ENCODE results near the gene ZSWIM4.
"Not testable (repeated sequence)": the region's sequence is repeated elsewhere in the genome, so short reads cannot be mapped to it uniquely, and the experiment has no call there.

Gene ZSWIM4

DNA sequence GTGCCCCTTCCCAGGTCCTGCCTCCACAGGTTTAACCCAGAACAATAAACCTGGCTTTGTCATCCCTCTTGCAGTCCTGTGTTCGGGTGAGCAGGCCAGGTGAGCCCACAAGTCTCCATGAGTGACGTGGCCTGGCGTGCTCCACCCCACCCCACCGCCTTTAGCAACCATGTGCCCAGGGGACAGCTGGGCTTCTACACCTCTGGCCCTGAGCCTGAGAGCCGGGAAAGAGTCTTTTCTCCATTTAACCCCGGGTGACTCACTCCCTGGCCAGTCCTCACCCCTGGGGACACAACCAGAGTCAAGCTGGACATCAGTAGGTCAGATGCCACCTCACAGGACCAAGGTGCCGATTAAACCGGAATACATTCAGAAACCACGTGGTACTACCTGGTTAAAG is 16.8 kb upstream of the ZSWIM4 start:
- in situ Hi-C loops (cut with HindIII; ENCODE audit: low sequenced_read_pairs), result no loop called here

DNA sequence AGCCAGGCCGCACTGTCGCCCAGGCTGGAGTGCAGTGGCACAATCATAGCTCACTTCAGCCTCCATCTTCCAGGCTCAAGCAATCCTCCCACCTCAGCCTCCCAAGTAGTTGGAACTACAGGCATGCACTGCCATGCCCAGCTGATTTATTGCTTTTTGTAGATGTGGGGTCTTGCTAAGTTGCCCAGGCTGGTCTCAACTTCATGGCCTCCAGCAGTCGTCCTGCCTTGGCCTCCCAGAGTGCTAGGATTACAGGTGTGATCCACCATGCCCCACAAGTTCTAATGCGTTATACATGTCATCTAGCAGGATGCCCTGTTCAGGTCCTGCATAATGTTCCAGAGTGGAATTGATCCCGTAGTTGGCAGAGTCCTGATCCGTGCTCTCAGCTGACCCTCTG is 16.4 kb upstream of the ZSWIM4 start:
- in situ Hi-C loops (cut with HindIII; ENCODE audit: low sequenced_read_pairs), result no loop called here

DNA sequence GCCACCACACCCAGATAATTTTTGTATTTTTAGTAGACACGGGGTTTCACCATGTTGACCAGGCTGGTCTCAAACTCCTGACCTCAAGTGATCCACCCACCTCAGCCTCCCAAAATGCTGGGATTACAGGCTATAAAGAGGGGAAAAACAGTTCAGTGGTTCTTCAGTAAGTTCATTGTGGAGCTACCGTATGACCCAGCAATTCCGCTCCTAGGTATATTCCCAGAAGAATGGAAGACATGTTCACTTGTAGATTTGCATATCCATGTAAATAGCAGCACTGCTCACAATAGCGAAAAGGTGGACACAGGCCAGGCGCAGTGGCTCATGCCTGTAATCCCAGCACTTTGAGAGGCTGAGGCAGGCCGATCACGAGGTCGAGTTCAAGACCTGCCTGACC is 15.4 kb upstream of the ZSWIM4 start:
- in situ Hi-C loops (cut with HindIII; ENCODE audit: low sequenced_read_pairs), result not testable (repeated sequence)

DNA sequence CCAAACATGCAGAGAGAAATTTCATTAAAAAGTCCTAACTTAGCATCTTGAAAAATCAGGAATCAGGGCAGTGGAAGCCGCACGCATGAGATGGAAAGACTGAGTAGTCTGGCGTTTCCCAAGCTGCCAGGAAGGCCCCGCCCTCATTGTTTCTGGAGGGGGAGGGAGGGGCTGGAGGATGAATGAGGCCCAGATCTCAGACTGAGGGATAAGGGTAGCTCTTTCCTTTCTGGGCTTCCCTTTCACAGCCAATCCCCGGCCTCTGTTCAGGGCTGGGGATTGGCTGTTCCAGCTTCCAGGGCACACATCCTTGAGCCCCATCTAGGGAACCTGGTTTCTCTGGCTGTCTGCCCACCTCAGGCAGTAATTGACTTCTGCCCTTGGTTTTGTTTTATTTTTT is 13.7 kb upstream of the ZSWIM4 start:
- in situ Hi-C loops (cut with HindIII; ENCODE audit: low sequenced_read_pairs), result no loop called here

DNA sequence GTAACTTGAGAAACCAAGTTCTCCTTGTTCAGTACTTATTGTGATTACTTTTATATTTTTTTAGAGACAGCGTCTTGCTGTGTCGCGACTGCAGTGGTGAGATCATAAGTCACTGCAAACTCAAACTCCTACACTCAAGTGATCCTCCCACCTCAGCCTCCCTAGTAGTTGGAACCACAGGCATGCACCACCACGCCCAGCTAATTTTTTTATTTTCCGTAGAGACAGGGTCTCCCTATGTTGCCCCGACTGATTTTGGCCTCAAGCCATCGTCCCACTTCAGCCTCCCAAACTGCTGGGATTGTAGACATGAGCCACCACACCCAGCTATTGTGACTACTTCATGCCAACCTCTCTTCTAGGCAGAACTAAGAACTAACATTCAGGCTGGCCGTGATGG is 12.7 kb upstream of the ZSWIM4 start:
- in situ Hi-C loops (cut with HindIII; ENCODE audit: low sequenced_read_pairs), result no loop called here

DNA sequence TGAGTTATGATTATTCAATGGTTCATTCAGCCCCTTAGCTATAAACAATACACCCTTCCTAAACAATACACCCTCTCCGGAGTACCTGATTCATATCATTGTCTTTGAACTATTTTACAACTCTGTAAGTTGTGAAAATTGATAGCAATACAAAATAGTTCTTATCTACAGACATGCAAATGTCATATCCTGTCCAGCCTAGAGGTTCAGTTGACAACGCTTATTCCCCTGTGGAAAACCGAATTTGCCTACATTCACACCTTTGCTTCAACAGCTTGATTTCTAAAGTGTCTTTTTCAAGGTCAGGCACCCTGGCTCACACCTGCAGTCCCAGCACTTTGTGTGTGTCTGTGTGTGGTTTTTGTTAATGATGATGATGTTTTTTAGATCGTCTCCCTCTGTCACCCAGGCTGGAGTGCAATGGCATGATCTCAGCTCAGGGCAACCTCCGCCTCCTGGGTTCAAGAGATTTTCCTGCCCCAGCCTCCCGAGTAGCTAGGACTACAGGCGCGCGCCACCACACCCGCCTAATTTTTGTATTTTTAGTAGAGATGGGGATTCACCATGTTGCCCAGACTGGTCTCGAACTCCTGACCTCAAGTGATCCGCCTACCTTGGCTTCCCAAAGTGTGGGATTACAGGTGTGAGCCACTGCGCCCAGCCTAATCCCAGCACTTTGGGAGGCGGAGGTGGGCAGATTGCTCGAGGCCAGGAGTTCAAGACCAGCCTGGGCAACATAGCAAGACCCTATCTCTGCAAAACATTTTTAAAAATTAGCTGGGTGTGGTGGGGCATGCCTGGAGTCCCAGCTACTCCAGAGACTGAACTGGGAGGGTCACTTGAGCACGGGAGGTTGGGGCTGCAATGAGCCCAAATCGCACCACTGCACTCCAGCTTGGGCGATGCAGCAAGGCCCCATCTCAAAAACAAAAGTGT is 11.4 kb upstream of the ZSWIM4 start:
- in situ Hi-C loops (cut with HindIII; ENCODE audit: low sequenced_read_pairs), result no loop called here

DNA sequence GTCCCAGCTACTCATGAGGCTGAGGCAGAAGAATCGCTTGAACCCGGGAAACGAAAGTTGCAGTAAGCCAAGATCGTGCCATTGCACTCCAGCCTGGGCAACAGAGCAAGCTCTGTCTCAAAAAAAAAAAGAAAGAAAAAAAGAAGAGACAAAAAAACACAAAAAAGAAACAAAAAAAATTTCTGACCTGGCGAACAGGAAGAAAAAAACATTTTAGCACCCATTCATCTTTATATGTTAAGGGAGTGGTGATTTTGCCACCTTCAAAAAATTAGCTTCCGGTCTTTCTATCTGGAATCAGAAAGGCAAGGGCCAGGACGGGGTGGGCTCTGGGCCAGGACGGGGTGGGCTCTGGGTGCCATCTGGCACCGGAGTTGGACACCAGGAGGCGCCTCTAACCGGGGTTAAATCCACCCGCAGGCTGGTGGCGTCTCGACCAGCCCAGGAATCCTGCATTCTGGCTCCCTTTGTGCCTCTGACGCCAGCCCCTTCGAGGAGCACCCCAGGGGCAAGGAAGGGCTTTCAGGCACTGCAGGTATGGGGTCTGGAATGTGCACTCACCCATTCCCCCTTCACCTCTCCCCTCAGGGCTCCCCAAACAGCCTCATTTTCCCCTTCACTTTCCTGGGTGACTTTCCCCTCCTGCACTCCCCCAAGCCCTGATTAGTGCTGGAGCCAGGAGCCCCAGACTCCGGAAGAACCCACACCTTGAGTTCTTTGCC is 10.4 kb upstream of the ZSWIM4 start:
- in situ Hi-C loops (cut with HindIII; ENCODE audit: low sequenced_read_pairs), result no loop called here

DNA sequence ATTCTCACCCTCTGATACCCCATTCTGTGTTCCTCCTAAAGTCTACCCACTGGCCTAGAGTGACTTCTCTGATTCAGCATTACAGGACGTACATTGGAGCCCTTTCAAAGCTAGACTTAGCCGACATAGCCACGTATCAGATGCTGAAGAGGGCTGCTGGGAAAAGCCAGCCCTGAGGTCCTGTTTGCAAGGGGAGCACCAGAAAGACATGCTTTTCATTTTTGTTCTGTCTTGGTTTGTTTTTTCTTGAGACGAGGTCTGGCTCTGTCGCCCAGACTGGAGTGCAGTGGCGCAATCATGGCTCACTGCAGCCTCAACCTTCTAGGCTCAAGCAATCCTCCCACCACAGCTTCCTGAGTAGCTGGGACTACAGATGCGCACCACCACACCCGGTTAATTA is 6.3 kb upstream of the ZSWIM4 start:
- in situ Hi-C loops (cut with HindIII; ENCODE audit: low sequenced_read_pairs), result no loop called here

DNA sequence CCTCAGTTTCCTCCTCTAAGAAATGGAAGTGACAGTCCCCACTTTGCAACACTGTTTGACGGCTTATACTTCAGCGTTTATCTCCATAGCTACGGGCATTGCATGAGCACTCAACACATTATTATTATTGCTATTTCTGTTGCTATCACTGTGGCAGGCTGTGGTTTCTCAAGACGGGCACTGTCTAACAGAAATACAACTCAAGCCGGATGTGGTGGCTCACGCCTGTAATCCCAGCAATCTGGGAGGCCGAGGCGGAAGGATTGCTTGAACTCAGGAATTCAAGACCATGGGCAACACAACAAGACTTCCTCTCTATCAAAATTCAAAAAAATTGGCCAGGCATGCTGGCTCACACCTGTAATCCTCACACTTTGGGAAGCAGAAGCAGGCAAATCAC is 4.9 kb upstream of the ZSWIM4 start:
- in situ Hi-C loops (cut with HindIII; ENCODE audit: low sequenced_read_pairs), result no loop called here

DNA sequence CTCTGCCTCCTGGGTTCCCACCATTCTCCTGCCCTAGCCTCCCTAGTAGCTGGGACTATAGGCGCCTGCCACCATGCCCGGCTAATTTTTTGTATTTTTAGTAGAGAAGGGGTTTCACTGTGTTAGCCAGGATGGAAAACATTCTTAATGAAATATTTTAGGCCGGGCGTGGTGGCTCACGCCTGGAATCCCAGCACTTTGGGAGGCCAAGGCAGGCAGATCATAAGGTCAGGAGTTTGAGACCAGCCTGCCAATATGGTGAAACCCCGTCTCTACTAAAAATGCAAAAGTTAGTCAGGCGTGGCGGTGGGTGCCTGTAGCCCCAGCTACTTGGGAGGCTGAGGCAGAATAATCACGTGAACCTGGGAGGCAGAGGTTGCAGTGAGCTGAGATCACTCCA is 1.9 kb upstream of the ZSWIM4 start:
- in situ Hi-C loops (cut with HindIII; ENCODE audit: low sequenced_read_pairs), result not testable (repeated sequence)

DNA sequence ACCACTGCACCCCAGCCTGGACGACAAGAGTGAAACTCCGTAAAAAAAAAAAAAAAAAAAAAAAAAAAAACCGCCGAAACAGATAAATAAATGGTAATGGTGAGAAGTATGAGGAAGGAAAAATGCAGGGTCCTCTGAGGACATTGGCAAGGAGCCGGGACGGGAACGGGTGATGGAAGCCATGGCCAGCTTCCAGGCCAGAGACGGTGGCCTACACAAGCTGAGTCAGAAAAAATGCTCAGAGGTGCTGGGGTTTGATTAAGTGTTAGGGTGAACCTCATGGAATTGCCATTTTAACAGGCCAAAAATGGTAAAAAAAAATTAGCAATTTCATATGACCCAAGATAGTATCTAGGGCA is 866 bp upstream of the ZSWIM4 start:
- in situ Hi-C loops (cut with HindIII; ENCODE audit: low sequenced_read_pairs), result no loop called here

DNA sequence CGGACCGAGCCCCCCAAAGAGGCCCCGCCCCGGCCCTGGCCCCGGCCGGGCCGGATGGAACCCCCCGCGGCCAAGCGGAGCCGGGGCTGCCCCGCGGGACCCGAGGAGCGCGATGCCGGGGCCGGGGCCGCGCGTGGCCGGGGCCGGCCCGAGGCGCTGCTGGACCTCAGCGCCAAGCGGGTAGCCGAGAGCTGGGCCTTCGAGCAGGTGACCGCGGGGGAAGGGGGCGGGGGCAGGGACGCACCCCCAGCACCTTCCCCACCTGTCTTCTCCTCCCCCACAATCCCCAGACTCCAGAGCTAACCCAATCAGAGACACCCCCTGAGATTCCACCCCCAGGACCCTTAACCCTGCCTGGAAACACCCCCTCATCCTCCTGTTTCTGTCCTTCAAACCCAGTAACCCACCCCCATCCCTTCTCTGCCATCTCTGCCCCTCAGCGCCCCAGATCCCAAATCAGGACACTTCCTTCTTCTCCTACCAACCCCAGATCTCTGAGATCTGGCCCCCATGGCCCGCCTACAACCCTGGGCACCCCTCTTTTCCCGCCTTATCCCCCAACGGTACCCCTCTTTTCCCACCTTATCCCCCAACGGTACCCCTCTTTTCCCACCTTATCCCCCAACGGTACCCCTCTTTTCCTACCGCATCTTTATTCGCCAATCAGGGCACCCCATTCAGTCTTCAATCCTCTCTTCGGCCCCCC is 505 bp downstream of the ZSWIM4 start:
- in situ Hi-C loops (cut with HindIII; ENCODE audit: low sequenced_read_pairs), result no loop called here

DNA sequence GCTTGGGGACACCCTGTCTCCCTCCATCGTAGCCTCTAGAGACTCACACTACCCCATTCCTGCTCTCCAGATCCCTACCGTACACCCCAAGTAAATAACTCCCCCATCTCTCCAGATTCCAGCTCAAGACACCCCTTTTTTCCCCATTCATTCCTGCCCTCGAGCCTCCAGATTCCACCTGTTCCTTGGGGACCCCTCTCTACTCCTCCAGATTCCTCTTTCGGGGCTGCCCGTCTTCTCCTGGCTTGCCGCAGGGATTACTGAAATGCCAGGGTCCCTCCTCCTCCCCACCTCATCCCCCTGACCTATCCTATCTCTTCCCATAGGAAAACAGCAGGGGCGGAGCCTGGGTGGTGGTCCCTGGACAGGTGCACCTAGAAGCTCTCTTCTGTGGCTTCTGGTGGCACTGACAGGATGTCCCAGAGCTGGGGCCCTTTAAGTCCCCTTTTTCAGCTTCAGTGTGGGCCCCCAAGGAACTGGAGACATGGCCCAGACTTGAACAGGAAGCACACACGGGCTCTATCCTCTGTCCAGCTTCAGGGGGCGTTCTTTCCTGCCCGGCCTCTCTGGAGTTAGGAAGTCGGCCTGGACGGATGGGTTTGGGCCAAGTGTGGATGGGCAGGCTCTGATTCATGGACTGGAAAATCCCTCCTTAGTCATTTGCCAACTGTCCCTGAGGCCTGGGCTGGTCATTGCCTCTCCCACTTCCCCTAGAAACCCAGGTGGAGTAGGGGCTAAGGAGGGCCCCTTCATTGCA is 1.2 kb downstream of the ZSWIM4 start:
- in situ Hi-C loops (cut with HindIII; ENCODE audit: low sequenced_read_pairs), result no loop called here

DNA sequence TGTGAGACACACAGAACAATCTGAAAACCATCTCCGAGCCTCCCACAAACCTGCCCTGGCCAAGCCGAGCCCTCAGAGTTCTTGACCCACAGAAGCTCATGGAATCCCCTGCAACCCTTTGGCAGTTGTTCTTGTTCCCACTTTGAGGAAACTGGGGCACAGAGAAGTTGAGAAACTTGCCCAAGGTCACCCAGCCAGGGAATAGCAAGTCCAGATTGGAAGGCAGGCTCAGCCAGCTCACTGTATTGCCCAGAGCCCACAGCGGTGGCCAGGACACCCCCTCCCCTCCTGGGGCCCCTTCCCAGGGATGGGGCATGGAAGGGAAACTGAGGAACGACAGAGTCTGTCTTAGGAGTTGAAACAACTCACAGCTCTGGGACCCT is 1.8 kb downstream of the ZSWIM4 start:
- in situ Hi-C loops (cut with HindIII; ENCODE audit: low sequenced_read_pairs), result no loop called here

DNA sequence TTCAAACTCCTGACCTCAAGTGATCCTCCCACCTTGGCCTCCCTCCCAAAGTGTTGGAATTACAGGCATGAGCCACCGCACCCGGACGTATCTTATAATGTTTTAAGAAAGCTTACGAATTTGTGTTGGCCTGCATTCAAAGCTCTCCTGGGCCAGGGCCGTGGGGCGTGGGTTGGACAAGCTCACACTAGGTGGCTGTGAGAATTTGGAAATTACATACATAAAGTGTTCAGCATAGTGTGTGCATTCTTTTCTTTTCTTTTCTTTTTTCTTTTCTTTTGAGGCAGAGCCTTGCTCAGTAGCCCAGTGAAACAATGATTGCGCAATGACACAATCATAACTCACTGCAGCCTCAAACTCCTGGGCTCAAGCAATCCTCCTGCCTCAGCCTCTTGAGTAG is 2.6 kb downstream of the ZSWIM4 start:
- in situ Hi-C loops (cut with HindIII; ENCODE audit: low sequenced_read_pairs), result no loop called here

DNA sequence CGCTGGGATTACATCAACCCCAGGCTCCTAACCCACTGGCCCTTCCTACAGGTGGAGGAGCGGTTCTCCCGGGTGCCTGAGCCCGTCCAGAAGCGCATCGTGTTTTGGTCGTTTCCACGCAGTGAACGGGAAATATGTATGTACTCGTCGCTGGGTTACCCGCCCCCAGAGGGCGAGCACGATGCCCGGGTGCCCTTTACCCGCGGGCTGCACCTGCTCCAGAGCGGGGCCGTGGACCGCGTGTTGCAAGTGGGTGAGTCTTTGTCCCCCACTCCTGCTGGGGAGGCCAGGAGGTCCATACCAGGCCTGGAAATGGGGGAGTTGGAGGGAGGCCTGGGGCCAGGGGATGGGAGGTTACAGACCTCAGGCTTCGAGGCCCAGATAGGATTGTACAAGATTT is 4.4 kb downstream of the ZSWIM4 start:
- in situ Hi-C loops (cut with HindIII; ENCODE audit: low sequenced_read_pairs), result no loop called here

DNA sequence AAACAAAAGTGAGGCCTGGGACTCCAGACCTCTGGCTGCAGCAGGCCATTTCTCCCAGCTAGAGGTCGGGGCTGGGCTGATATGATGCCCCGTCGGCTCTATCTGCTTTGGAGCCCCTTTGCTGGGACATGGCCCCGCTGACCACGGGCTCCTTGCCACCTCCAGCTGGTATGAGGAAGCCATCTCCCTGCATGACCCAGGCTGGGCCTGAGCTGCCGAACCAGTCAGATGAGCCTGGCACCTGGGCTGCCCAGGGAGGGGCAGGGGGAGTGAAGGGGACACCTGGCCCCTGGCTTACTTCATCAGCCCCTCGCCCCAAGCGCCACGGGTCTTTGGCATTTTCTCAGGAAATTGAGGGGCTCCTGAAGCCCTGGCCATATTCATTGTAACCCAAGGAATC is 7.8 kb downstream of the ZSWIM4 start:
- in situ Hi-C loops (cut with HindIII; ENCODE audit: low sequenced_read_pairs), result no loop called here

DNA sequence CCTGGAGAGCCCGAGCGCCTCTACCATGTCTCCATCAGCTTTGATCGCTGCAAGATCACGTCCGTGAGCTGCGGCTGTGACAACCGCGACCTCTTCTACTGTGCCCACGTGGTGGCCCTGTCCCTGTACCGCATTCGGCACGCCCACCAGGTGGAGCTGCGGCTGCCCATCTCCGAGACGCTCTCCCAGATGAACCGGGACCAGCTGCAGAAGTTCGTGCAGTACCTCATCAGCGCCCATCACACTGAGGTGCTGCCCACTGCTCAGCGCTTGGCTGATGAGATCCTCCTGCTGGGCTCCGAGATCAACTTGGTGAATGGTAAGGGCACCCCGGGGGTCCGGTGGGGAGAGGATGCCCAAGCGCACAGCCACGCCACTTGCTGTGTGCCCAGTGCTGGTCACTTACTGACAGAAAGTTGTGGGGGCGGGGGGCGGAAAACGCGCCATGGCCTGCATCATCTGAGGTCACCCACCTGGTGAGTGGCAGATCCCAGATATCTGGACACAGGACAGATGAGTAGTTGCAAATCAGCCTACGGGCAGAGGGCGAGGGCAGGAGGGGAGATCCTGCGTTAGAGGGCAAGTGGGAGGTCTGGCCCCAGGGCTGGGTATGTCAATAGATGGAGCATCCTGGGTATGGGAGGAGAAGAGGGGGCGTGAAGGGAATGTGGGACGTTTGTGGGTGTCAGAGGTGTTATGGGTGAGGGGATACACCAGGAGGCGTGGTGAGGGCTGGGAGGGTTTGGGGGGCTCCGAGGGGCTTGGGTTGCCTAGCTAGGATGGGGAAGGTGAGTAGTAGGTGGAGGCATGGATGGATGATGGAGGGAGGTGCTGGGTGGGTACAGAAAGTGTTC is 9.8 kb downstream of the ZSWIM4 start:
- in situ Hi-C loops (cut with HindIII; ENCODE audit: low sequenced_read_pairs), result no loop called here

DNA sequence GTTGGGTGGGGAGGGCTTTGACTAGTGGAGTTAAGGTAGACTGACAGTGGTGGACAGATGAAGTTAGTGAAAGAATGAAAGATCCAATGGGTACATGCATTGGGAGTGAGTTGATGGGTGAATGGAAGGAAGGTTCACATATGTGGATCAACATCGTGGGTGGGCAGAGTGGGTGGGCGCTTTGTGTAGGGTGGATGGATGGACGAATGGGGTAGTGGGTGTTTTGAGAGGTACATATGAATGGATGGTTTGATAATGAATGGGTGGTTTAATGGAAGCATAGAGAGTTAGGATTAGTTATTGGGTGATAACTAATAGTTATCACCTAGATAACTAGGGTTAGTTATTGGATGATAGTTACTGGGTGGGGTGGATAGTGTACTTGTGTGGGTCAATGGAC is 11.5 kb downstream of the ZSWIM4 start:
- in situ Hi-C loops (cut with HindIII; ENCODE audit: low sequenced_read_pairs), result no loop called here

DNA sequence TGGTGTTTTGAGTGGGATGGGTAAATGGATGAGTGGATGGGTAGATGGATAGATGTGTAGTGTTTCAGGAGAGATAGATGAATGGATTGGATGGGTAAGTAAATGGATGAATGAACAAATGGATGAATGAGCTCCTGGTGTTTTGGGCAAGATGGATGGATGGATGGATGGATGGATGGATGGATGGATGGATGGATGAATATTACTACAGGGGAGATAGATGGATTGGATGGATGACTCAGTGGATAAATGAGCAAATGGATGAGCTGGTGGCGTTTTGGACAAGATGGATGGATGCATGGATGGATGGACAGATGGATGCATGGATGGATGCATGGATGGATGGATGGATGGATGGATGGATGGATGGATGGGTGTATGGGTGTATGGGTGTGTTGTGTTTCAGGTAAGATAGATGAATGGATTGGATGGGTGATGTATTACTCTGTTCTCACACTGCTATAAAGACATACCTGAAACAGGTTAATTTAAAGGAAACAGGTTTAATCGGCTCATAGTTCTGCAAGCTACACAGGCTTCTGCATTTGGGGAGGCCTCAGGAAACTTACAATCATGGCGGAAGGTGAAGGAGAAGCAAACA is 12.3 kb downstream of the ZSWIM4 start:
- in situ Hi-C loops (cut with HindIII; ENCODE audit: low sequenced_read_pairs), result no loop called here
